ENCODE data around the gene BLMH.

Gene BLMH

DNA sequence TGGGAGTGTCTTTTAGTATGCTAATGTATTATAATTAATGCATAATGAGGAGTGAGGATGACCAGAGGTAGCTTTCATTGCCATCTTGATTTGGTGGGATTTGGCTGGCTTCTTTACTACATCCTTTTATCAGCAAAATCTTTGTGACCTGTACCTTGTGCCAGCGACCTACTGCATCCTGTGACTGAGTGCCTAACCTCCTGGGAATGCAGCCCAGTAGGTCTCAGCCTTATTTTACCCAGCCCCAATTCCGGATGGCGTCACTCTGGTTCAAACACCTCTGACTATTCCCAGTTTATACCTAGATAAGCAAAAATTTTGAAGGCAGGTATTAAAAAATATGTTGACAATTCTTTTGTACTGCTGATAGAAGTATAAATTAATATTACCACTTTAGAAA, 10.5 kb upstream of the BLMH start:
- Histone ChIP-seq H3K27me3 (ENCODE audit: insufficient read depth, low read depth) (no peaks in the 10 kb centered on the region), H4K20me1 (ENCODE audit: insufficient read depth) (no peaks in the 10 kb centered on the region), H3K79me2 (ENCODE audit: insufficient read depth, low read depth) (no peaks in the 10 kb centered on the region), H3K9ac (no peak overlapping the region), H2AFZ (ENCODE audit: low read depth) (no peak overlapping the region), H3K27ac (no peak overlapping the region), H3K4me3 (IDR thresholded peaks at IDR 0.05; ENCODE audit: insufficient read depth, low read depth, low read length) (no peak overlapping the region), H3K4me1 (ENCODE audit: low read depth, poor library complexity, severe bottlenecking) (peaks cover 6% of the 10 kb centered on the region), H3K36me3 (ENCODE audit: insufficient read depth) (no peaks in the 10 kb centered on the region), H3K4me2 (no peak overlapping the region)
- TF ChIP-seq, protein P1, sequence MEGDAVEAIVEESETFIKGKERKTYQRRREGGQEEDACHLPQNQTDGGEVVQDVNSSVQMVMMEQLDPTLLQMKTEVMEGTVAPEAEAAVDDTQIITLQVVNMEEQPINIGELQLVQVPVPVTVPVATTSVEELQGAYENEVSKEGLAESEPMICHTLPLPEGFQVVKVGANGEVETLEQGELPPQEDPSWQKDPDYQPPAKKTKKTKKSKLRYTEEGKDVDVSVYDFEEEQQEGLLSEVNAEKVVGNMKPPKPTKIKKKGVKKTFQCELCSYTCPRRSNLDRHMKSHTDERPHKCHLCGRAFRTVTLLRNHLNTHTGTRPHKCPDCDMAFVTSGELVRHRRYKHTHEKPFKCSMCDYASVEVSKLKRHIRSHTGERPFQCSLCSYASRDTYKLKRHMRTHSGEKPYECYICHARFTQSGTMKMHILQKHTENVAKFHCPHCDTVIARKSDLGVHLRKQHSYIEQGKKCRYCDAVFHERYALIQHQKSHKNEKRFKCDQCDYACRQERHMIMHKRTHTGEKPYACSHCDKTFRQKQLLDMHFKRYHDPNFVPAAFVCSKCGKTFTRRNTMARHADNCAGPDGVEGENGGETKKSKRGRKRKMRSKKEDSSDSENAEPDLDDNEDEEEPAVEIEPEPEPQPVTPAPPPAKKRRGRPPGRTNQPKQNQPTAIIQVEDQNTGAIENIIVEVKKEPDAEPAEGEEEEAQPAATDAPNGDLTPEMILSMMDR (conservative IDR thresholded peaks at IDR 0.05; ENCODE audit: low read depth, low read length): no peak

DNA sequence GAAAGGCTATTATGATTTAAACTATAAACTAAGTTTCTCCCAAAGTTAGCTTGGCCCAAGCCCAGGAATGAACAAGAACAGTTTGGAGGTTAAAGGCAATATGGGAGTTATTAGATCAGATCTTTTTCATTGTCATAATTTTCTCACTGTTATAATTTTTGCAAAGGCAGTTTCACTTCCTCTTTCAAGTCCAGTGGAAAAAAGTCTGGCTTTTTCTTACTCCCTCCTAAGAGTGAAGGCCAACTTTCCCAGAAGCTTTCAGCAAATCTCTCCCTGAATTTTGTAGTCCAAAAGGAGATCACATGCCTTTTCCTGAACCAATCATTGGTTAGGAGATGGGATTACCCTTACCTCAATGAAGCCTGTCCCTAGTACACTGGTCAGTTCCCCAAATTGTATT, 9.1 kb upstream of the BLMH start:
- H3K27me3 ChIP-seq (ENCODE audit: insufficient read depth, low read depth): no peaks in the 10 kb centered on the region
- H3K79me2 ChIP-seq (ENCODE audit: insufficient read depth, low read depth): no peaks in the 10 kb centered on the region
- H3K4me1 ChIP-seq (ENCODE audit: low read depth, poor library complexity, severe bottlenecking): peaks cover 6% of the 10 kb centered on the region
- H3K4me3 ChIP-seq (IDR thresholded peaks at IDR 0.05; ENCODE audit: insufficient read depth, low read depth, low read length): no peak overlapping the region
- TF ChIP-seq, protein P1 (conservative IDR thresholded peaks at IDR 0.05; ENCODE audit: low read depth, low read length): no peak
- no peak overlapping the region for H3K4me2 ChIP-seq
- no peak overlapping the region for H3K27ac ChIP-seq
- no peak overlapping the region for H2AFZ ChIP-seq (ENCODE audit: low read depth)
- H4K20me1 ChIP-seq (ENCODE audit: insufficient read depth): no peaks in the 10 kb centered on the region
- no peak overlapping the region for H3K9ac ChIP-seq
- no peaks in the 10 kb centered on the region for H3K36me3 ChIP-seq (ENCODE audit: insufficient read depth)

DNA sequence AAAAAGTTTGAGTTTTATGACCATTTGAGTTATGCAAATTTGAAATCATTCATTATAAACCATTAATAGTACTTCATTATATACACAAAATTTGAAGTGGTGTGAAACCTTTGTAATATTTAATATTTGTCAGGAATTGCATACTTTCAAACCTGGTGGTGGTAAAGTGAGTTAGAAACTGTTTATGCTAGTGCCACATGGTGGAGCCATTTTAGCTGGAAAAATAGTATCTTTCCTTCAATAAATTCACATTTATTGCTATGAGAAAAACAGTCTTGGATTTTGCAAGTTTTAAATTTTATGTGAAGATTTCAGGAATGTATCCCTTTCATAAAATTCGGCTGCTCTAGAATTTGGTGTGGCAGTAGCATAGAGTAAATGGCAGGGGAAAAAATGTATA, 7.3 kb upstream of the BLMH start:
- Histone ChIP-seq H3K4me1 (ENCODE audit: low read depth, poor library complexity, severe bottlenecking) (peaks cover 6% of the 10 kb centered on the region), H3K27me3 (ENCODE audit: insufficient read depth, low read depth) (no peaks in the 10 kb centered on the region), H3K9ac (no peak overlapping the region), H3K27ac (no peak overlapping the region), H3K79me2 (ENCODE audit: insufficient read depth, low read depth) (no peaks in the 10 kb centered on the region), H4K20me1 (ENCODE audit: insufficient read depth) (no peaks in the 10 kb centered on the region), H2AFZ (ENCODE audit: low read depth) (no peak overlapping the region), H3K4me3 (IDR thresholded peaks at IDR 0.05; ENCODE audit: insufficient read depth, low read depth, low read length) (no peak overlapping the region), H3K4me2 (no peak overlapping the region), H3K36me3 (ENCODE audit: insufficient read depth) (no peaks in the 10 kb centered on the region)
- TF ChIP-seq, protein P1 (conservative IDR thresholded peaks at IDR 0.05; ENCODE audit: low read depth, low read length): no peak; the same call in 1 of the 2 replicates

DNA sequence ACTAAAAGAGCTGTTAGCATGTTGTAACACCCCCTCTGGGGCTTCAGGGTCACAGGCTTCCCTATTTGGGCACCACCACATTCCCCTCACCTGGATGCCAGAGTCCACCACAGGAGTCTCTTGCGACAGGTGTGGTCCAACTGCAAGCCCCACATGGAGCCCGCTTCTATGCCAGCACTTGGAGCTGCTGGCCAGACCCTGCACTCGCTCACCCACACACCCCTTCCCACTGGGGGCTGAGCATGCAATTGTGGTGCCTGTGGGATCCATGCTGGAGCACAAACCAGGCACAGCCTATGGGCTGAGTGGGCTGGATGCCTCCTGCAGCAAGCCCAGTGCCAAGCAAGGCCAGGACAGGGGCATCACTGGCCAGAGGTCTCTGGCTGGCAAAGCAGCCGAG, 6.0 kb upstream of the BLMH start:
- Histone ChIP-seq H3K36me3 (ENCODE audit: insufficient read depth) (no peaks in the 10 kb centered on the region), H3K4me2 (no peak overlapping the region), H3K9ac (no peak overlapping the region), H2AFZ (ENCODE audit: low read depth) (no peak overlapping the region), H3K27me3 (ENCODE audit: insufficient read depth, low read depth) (no peaks in the 10 kb centered on the region), H3K27ac (no peak overlapping the region), H3K4me3 (IDR thresholded peaks at IDR 0.05; ENCODE audit: insufficient read depth, low read depth, low read length) (no peak overlapping the region), H4K20me1 (ENCODE audit: insufficient read depth) (no peaks in the 10 kb centered on the region), H3K4me1 (ENCODE audit: low read depth, poor library complexity, severe bottlenecking) (peaks cover 6% of the 10 kb centered on the region), H3K79me2 (ENCODE audit: insufficient read depth, low read depth) (no peaks in the 10 kb centered on the region)
- TF ChIP-seq, protein P1 (conservative IDR thresholded peaks at IDR 0.05; ENCODE audit: low read depth, low read length): no peak
